GM18505 (cell line): Measurements from ENCODE around the gene OR10S1.
"Not testable (repeated sequence)": the region's sequence is repeated elsewhere in the genome, so short reads cannot be mapped to it uniquely, and the experiment has no call there.

Source experiments
- ATAC-seq: cut with Tn5 transposase; IDR thresholded peaks from one replicate; pipeline ENCODE4 v1.9.1; 2021; ENCODE audit not compliant: unreplicated experiment
- POLR2A ChIP-seq: IDR thresholded peaks from 4 replicates; pipeline ENCODE4 v1.6.1; 2011; ENCODE audit warnings: borderline replicate concordance; ENCODE audit not compliant: insufficient read depth, insufficient read length; ENCODE audit errors: extremely low read depth

The OR10S1 gene, protein sequence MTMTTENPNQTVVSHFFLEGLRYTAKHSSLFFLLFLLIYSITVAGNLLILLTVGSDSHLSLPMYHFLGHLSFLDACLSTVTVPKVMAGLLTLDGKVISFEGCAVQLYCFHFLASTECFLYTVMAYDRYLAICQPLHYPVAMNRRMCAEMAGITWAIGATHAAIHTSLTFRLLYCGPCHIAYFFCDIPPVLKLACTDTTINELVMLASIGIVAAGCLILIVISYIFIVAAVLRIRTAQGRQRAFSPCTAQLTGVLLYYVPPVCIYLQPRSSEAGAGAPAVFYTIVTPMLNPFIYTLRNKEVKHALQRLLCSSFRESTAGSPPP

DNA sequence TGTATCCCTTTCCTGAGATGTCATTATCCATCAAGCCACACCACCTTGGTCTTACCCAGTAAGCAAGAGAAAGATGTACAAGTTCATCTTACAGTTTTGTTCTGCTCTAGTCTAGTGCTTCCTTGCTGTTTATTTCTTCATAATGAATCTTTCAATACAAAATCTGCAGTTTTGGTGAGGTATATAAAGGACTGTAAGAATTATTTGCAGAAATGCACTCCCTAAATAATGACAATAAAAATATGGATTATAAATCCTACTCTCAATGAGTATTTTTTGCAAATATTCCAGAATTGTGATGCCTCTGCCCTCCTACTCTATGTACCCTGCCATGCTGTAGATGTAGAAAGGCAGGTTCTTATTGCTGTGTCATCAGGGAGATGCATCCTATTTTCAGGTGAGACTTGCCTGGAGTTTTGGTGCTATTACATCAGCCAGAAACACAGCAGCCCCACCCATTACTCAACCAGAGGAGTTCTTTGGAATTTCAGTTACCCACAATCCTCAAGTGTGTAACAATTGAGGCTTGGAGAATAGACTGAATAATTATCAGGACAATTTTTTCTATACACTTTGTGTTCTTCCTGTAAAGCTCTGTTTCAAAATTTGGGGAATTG lies at the start of gene OR10S1:
Gene OR10S1, minus strand, starts transcription at position 51 of the 617 bp plus-strand sequence. CDS start 117 bp downstream, outside the sequence.
- TF ChIP-seq POLR2A = no peak
- no peak for ATAC-seq

DNA sequence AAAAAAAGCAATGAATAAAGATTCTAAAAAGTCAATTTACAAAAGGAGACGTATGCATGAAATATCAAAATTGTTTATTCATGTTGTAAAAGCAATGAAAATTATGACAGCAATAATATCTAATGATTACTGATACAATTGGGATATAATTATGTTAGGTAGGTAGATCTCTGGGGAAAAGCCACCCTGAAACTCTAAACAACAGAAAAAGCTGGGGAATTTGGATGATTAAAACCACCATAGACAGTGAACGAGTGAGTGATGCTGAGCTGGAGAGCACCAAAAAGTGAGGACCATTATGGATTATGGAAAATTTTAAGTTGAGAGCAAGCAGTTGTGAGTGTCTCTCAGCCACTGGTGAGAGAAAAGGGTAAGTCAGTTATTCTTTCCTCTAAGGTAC lies 48.9 kb upstream of the OR10S1 start, which contains the start of gene OR10G8:
Gene OR10G8, plus strand, starts transcription at position 301 of the 400 bp plus-strand sequence. CDS start 2,825 bp downstream, outside the sequence.
- ATAC-seq = no peak
- TF ChIP-seq POLR2A = no peak

DNA sequence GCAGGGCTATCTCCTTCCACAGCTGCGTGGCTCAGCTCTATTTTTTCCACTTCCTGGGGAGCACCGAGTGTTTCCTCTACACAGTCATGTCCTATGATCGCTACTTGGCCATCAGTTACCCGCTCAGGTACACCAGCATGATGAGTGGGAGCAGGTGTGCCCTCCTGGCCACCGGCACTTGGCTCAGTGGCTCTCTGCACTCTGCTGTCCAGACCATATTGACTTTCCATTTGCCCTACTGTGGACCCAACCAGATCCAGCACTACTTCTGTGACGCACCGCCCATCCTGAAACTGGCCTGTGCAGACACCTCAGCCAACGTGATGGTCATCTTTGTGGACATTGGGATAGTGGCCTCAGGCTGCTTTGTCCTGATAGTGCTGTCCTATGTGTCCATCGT lies 38.3 kb upstream of the OR10S1 start:
- not testable (repeated sequence) for ATAC-seq

DNA sequence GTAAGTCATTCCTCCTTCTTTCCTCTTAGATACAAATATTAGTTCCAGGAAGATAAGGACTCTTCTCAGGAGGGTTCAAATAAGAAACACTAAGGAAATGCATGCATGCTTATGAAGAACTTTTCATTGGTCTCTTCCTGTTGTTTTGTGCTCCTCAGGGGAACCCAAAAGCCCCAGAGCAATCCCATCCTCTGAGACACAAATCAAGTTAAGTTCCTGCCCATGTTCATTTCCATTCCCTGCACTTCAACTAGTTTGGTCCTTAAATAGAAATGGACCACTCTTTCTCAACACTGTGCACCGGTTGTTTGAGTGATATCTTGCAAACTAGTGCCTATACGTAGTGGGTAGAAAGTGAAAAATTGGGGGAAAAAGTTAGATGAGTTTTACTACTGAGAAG lies 35.1 kb upstream of the OR10S1 start, which contains the start of gene OR10G4:
Gene OR10G4, plus strand, starts transcription at position 301 of the 400 bp plus-strand sequence. CDS start 2,578 bp downstream, outside the sequence.
- no peak for ATAC-seq
- TF ChIP-seq POLR2A = no peak

DNA sequence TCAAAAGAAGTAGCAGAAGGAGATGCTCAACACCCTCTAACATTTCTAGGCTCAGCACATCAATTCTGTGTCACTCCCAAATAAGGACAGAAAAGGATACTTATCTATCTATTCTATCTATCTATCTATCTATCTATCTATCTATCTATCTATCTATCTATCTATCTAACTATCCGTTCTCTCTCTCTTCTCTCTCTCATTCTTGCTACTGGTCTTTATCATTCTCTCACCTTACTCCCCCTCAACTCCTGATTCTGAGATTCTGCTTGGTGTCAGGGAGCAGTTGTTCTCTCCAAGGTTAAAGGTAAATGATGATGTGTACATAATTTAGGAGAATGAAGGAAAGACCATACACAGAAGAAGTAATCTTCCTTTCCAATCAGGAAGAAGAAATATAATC lies 17.5 kb upstream of the OR10S1 start, which contains the start of gene OR10G6:
Gene OR10G6, minus strand, starts transcription at position 43 of the 400 bp plus-strand sequence. Its CDS starts 0 bp downstream, at position 43.
- ATAC-seq = no peak
- TF ChIP-seq POLR2A = no peak

DNA sequence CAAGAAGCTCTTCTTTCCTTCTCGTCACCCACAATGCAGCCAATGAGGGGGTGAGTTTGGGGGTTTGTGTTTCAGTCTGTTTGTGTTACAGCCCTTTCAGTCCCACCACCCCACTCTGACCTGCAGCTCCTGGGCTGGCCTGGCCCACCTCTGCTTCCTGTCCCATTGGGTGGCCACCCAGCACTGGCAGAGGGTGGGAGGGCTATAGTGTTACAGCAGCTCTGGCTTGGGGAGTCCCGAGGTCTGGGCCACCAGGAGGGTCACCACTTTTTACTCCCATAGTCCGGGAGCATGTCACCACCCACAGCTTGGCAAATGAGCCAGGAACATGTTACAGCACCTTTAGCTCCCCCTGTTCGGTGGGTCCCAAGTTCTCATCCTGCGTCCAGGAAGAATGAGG lies 1.7 kb upstream of the OR10S1 start:
- ATAC-seq = no peak
- no peak for TF ChIP-seq POLR2A

DNA sequence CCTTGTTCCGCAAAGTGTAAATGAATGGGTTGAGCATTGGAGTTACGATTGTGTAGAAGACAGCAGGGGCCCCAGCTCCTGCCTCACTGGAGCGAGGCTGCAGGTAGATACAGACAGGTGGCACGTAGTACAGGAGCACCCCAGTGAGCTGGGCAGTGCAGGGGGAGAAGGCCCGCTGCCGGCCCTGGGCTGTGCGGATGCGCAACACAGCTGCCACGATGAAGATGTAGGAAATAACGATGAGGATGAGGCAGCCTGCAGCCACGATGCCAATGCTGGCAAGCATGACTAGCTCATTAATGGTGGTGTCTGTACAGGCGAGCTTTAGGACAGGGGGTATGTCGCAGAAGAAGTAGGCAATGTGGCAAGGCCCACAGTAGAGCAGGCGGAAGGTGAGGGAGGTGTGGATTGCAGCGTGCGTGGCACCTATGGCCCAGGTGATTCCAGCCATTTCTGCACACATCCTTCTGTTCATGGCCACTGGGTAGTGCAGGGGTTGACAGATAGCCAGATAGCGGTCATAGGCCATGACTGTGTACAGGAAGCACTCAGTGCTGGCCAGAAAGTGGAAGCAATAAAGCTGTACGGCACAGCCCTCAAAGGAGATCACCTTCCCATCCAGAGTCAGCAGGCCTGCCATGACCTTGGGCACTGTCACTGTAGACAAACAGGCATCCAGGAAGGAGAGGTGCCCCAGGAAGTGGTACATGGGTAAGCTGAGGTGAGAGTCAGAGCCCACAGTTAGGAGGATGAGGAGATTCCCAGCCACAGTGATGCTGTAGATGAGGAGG lies 616 bp downstream of the OR10S1 start:
- no peak for TF ChIP-seq POLR2A
- no peak for ATAC-seq

DNA sequence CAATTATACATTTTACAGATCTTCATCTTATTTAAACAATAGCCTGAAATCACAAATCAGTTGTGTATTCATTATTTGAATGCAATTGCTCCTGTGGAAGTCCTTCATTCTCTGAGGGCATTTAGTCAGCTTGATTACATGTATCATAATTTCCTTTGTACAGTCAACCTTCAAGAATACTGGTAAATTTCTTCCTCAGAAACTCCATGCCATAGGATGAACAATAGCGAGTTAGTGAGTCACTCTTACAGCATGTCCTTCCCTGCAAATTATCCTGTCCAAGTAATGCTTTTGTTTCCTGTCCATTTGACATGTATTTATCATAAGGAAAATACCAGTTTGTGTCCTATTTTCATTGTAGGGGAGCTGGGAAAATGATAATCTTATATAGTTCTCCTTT lies 3.8 kb downstream of the OR10S1 start:
- no peak for TF ChIP-seq POLR2A

DNA sequence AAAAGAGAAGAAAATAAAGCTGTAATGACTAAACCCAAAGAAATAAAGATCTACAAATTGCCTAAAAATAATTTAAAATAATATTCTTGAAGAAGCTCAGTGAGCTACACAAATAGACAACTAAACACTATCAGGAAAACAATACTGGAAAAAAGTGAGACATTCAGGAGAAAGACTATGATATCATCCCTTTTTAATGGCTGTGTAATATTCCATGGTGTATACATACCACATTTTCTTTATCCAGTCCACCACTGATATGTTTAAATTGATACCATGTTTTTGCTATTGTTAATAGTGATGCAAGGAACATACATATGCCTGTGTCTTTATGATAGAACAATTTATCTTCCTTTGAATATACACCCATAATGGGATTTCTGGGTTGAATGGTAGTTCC lies 20.8 kb downstream of the OR10S1 start:
- ATAC-seq = no peak
- TF ChIP-seq POLR2A = no peak

More for the DNA sequence above, 3.8 kb downstream of the OR10S1 start:
- no peak for ATAC-seq

DNA sequence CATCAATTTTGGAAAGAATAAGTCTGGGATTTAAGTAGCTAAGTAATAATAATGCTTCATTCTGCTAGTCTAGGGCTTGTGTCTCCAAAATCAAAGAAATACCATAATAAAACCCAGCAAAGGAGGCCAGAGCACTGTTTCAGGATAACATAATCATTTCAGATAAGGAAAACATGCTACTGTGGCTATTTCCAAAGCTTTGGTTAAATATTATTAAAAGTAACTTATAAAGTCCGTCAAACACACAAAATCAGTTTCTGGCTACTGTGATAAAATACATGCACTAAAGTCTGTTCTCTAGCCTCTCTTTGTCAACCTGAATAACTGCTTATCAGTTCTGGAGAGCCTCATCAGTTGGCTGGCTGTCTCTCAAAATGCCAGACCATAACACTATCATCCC lies 32.4 kb downstream of the OR10S1 start:
- ATAC-seq = no peak
- TF ChIP-seq POLR2A = no peak

DNA sequence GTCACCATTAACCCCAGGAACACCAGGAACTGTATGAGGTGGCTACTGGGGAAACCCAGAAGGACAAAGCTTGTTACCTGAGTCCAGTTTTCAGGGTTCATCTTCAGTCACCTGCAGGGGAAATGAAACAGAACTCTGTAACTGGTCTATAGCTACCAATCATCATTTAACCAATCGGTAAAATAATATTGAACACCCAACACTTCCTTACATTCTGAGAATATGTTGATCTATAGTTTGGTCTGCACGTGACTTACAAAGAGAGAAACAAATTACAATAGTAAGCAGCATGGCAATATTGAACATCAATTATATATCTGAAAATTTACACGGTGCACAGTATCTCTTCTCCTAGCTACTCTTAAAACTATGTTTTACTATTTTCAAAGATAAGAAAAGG lies 33.8 kb downstream of the OR10S1 start, which contains the start of gene OR6T1:
Gene OR6T1, minus strand, starts transcription at position 101 of the 400 bp plus-strand sequence. Its CDS starts 0 bp downstream, at position 101.
- ATAC-seq = no peak
- no peak for TF ChIP-seq POLR2A

DNA sequence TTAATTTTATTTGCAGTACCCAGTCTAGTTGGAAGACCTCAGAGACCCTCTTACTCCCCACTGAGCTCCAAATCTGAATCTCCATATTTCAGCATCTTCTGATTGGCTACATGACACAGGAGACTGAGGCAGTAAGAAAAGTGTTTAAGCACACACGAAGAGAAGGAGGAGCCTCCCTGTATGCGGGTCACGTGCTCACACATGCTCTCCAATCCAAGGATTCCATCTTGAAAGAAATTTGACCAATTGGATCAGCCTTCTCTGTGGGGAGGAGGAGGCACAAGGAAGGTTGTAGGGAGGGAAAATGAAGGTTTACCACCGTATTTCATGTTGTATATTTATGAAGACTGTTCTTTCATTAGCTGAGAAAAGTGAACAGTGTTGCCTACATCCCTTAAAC lies 35.2 kb downstream of the OR10S1 start:
- no peak for TF ChIP-seq POLR2A
- no peak for ATAC-seq

DNA sequence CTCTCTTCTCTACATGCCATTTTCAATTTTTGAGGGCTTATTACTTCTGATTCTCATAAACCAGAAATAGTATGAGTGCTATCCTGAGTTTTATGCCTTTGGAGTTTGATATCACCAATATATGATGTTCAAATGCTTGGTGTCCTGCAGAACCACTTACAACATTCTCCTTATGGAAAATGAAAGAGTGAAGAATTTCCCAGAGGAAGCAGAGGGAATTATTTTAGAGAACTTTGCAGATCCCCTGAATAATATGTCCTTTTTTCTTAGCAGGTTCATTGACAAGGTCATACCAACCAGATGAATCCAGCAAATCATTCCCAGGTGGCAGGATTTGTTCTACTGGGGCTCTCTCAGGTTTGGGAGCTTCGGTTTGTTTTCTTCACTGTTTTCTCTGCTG lies 38.3 kb downstream of the OR10S1 start, which contains the start of gene OR4D5:
Gene OR4D5, plus strand, starts transcription at position 301 of the 400 bp plus-strand sequence. Its CDS starts 0 bp downstream, at position 301.
- TF ChIP-seq POLR2A = no peak
- ATAC-seq = no peak
